GM12873 (cell line): ENCODE data around the gene FCHO2.

Experiments used
- TF ChIP-seq, protein P1 (sequence below): IDR thresholded peaks from 2 replicates; pipeline ENCODE4 v1.5.1; 2012; ENCODE audit warnings: low read depth, mild to moderate bottlenecking, moderate library complexity, low read length, control low read depth; ENCODE audit not compliant: insufficient read depth; ENCODE audit errors: missing control alignments

The FCHO2 gene

DNA sequence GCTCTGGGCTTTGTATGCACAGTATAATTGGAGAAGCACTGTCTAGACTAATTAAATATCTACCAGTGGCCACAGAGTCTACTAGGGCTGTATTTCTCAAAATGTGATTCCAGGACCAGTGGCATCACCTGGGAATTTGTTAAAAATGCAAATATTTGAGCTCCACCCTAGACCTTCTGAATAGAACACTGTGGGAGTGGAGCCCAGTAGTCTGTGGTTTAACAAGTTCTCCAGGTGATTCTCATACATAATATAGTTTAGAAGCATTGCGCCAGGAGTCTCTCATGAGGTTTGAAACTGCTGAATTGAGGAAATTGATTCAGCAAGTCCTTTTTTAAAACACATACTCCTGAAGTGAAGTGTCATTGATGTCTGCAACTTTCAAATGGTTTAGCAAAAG, 74.7 kb downstream of the FCHO2 start:
- TF ChIP-seq, protein P1, sequence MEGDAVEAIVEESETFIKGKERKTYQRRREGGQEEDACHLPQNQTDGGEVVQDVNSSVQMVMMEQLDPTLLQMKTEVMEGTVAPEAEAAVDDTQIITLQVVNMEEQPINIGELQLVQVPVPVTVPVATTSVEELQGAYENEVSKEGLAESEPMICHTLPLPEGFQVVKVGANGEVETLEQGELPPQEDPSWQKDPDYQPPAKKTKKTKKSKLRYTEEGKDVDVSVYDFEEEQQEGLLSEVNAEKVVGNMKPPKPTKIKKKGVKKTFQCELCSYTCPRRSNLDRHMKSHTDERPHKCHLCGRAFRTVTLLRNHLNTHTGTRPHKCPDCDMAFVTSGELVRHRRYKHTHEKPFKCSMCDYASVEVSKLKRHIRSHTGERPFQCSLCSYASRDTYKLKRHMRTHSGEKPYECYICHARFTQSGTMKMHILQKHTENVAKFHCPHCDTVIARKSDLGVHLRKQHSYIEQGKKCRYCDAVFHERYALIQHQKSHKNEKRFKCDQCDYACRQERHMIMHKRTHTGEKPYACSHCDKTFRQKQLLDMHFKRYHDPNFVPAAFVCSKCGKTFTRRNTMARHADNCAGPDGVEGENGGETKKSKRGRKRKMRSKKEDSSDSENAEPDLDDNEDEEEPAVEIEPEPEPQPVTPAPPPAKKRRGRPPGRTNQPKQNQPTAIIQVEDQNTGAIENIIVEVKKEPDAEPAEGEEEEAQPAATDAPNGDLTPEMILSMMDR: no peak

DNA sequence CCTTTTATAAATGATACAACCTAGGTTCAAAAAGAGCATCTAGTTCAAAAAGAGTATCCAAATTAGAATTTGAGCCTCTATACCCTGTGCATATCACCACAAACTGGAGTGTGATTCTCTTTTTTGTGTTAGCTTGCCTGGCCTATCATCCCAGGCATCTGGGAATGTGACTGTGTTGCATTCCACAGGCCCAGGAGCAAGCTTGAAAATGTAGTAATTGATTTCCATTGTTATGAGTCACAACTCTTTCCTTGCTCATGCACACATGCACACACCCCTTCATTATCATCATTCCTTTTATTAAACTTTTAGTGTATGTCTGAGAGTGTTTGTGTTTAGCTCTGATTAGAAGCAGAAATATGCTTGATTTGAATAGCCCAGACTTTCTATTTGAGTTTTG, 75.2 kb downstream of the FCHO2 start:
- TF ChIP-seq, protein P1: no peak

DNA sequence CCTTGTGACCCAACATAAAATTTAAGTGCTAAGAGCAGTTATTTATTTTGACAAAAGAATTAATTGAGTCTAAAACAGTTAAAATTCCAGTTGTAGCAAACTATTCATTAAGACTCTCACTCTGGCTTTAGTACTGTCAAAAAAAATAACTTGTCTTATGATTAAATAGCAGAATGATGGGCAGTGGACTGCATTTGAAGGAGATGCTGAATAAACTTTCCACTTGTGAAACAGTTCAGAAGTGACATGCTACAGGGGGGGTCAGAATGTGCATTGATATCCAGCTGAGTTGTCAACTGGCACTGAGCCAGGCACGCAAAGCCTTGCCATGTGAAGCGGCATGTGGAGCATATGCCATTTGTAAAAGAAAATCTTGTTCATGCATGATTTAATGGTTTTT, 76.0 kb downstream of the FCHO2 start:
- TF ChIP-seq, protein P1: no peak

DNA sequence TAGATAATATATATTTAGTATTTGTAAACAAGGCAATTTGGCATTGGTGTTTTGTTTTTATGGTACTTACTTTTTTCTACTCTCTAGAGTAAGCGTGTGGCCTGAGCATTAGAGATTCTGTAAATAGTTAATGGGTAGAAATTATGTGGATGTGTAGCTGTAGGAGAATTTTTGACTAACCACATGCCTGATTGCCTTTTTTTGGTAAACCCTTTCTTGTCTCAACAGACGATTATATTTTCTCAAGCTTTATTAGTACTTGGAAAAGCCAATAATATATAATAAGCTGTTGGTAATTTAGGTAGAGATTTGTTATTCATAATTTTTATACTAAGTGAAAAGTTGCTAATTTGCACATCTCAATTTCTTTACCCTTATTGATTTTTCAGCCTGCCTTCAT, 76.8 kb downstream of the FCHO2 start:
- TF ChIP-seq, protein P1: no peak

DNA sequence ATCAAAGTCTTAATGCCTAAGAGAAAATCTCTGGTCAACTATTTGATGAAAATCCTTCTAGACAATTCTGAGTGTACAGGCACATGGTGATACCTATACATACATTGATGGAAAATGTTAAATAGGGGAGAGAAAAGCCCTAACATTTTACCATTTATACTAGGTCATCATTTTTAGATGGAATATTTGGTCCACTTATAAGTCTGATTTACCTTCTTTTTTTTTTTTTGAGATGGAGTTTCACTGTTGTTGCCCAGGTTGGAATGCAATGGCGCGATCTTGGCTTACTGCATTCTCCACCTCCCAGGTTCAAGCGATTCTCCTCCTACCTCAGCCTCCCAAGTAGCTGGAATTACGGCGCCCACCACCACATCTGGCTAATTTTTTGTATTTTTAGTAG, 81.7 kb downstream of the FCHO2 start:
- TF ChIP-seq, protein P1: no peak

DNA sequence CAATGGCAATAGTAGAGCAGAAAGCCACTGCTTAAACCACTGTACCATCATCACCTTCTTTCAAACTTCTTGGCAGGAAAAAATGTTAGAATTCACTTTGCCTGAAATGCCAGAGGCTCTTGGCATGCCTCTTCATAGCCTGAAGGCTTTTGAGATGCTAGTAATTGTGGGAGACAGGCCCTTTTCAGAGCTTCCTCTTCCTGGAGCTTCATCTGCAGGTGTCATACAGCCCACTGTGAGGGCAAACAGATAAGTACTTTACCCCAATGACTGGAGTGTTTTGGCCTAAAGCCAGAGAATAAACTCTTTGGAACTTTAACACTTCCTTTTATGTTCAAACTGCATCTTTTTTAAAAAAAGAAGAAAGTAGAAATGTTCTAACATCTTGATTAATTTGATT, 83.2 kb downstream of the FCHO2 start:
- TF ChIP-seq, protein P1: no peak

DNA sequence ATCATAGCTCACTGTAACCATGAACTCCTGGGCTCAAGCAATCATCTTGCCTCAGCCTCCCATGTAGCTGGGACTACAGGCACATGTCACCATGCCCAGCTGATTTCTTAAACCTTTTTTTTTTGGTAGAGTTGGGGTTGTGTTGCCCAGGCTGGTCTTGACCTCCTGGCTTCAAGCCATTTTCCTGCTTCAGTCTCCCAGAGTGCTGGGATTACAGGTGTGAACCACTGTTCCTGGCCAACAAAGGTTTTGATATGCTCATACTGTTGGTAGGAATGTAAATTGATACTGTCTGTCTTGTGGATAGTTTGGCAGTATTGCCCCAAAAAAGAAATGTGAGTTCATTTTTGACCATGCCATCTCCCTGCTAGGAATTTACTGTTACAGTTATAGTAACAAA, 87.2 kb downstream of the FCHO2 start:
- TF ChIP-seq, protein P1: no peak
